Upper lobe of left lung (tissue), 6 donors: Measurements from ENCODE around the gene LRRC61. TPM values are rescaled to one million over a fixed set of nuclear protein-coding genes. Genes with fewer than 3 reads are reported as not detected.

Source experiments
- ATAC-seq, 2 donors: fragments of 200-7000 bp; cut with Tn5 transposase; one replicate each; pipeline ENCODE4 v1.9.1; 2022; ENCODE audit warnings: mild to moderate bottlenecking in 2 of 2, moderate library complexity in 2 of 2; ENCODE audit not compliant: low FRiP score in 2 of 2
- DNase-seq, 2 donors: peaks; one replicate each; pipeline ENCODE4 v3.0.0-alpha.2; 2019 to 2020
- H3K27ac ChIP-seq, 4 donors: fragments of 200-600 bp; sonication (generic); one replicate each; pipeline ENCODE4 v1.5.1; 2016 to 2019
- H3K27me3 ChIP-seq, 4 donors: fragments of 200-600 bp; sonication (generic); one replicate each; pipeline ENCODE4 v1.5.1; 2017 to 2019
- H3K36me3 ChIP-seq, 4 donors: fragments of 200-600 bp; sonication (generic); one replicate each; pipeline ENCODE4 v1.5.1; 2016 to 2019
- H3K4me1 ChIP-seq, 4 donors: fragments of 200-600 bp; sonication (generic); one replicate each; pipeline ENCODE4 v1.5.1; 2018 to 2019
- H3K4me3 ChIP-seq, 4 donors: fragments of 200-600 bp; sonication (generic); one replicate each; pipeline ENCODE4 v1.5.1; 2017 to 2019; ENCODE audit warnings: mild to moderate bottlenecking in 2 of 4, moderate library complexity in 1 of 4
- H3K9me3 ChIP-seq, 4 donors: fragments of 200-600 bp; sonication (generic); one replicate each; pipeline ENCODE4 v1.5.1; 2018 to 2019
- EP300 ChIP-seq, 4 donors: sonication (generic); formaldehyde crosslinking; IDR thresholded peaks; one replicate each; pipeline ENCODE4 v1.5.1; 2017; ENCODE audit warnings: antibody characterized with exemption in 4 of 4, control low read depth in 2 of 4
- POLR2A ChIP-seq, 4 donors: fragments of 450-650 bp; IDR thresholded peaks; one replicate each; pipeline ENCODE4 v1.5.1; 2016 to 2017; ENCODE audit warnings: antibody characterized with exemption in 4 of 4, mild to moderate bottlenecking in 2 of 4
- POLR2AphosphoS5 ChIP-seq, 2 donors: sonication (generic); formaldehyde crosslinking; IDR thresholded peaks; one replicate each; pipeline ENCODE4 v1.5.1; 2017; ENCODE audit warnings: antibody characterized with exemption in 2 of 2
- WGBS, 2 donors: methylation state at CpG; one replicate each; pipeline ENCODE4 v1.1.5; 2017 to 2018; 5-methylcytosine and 5-hydroxymethylcytosine counted together
- total RNA-seq, 6 donors: library from RNA; depleted of rRNA in 4 of 6; stranded (reverse); fragments of >200 nt in 4 of 6; gene quantifications; one replicate each; pipeline versions ENCODE4 v1.1.0 to v1.2.1, GENCODE V29; 2016 to 2021
- TF ChIP-seq, protein P1 (sequence below), 6 experiments: fragments of 450-650 bp in 4 of 6; fragments of 200-600 bp in 2 of 6; sonication (generic) in 2 of 6; IDR thresholded peaks; one replicate each; pipeline ENCODE4 v1.5.1; 2016 to 2019; ENCODE audit warnings: antibody characterized with exemption in 6 of 6
- donor health status: DM: no; HTN: no; CAD: no; lungs with moderate emphysema.
- donor health status: DM: no; HTN: yes; CAD: no; lungs with severe emphysema.

Gene LRRC61
- total RNA-seq, 6 donors from 2014 or later = 15.4 to 31.4 (median 19.2) TPM

DNA sequence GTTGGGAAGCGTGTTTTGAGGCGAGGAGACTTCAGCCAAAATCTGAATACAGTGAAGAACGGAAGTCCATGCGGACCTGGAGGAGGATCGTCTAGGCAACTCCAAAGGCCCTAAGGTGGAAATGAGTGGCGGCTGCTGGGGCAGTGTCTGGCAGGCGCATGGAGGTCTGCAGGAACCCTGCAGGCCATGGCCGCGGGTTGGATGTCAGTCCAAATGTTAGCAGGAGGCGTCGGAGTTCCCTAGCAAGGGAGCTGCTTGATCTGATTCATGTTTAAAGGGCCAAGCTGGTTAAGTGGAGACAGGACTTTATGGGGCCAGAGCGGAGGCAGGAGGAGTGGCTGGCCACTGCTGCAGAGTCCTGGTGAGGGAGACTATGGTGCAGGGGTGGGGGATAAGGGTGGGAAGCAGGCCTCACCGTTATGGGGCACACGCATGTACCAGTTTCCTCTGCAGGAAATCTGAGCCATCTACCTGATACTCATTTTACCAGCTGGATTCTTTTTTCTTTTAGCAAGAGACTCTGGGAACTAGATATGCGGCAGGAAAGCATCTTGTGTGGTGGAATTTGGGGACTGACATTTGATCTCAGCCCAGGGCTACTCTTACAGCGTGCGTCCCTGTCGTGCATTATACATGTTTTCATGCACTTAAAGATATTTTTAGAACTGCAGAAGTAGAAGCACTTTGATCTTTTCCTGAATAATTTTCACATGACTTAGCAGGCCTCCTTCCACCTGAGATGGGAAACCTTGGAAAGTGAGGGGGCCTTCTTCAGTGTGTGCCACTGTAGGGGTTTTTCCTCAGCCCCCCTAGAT lies 38.9 kb downstream of the LRRC61 start:
- H3K4me3 ChIP-seq = no peak overlapping the region
- H3K27ac ChIP-seq = no peak overlapping the region
- no peaks in the 10 kb centered on the region for H3K36me3 ChIP-seq
- no peaks in the 10 kb centered on the region for H3K9me3 ChIP-seq
- H3K27me3 ChIP-seq = no peaks in the 10 kb centered on the region
- 76 to 78% methylated on average over 18 of the region's 18 CpGs for WGBS, 2 donors
- no peak for DNase-seq
- H3K4me1 ChIP-seq = no peaks in the 10 kb centered on the region
- no peak for TF ChIP-seq EP300 (IDR thresholded peaks at IDR 0.05)
- TF ChIP-seq, protein P1, sequence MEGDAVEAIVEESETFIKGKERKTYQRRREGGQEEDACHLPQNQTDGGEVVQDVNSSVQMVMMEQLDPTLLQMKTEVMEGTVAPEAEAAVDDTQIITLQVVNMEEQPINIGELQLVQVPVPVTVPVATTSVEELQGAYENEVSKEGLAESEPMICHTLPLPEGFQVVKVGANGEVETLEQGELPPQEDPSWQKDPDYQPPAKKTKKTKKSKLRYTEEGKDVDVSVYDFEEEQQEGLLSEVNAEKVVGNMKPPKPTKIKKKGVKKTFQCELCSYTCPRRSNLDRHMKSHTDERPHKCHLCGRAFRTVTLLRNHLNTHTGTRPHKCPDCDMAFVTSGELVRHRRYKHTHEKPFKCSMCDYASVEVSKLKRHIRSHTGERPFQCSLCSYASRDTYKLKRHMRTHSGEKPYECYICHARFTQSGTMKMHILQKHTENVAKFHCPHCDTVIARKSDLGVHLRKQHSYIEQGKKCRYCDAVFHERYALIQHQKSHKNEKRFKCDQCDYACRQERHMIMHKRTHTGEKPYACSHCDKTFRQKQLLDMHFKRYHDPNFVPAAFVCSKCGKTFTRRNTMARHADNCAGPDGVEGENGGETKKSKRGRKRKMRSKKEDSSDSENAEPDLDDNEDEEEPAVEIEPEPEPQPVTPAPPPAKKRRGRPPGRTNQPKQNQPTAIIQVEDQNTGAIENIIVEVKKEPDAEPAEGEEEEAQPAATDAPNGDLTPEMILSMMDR (IDR thresholded peaks at IDR 0.05) = no peak
- no peak for TF ChIP-seq POLR2A (IDR thresholded peaks at IDR 0.05)
- no peak for TF ChIP-seq POLR2AphosphoS5 (IDR thresholded peaks at IDR 0.05)
- ATAC-seq = no peak

DNA sequence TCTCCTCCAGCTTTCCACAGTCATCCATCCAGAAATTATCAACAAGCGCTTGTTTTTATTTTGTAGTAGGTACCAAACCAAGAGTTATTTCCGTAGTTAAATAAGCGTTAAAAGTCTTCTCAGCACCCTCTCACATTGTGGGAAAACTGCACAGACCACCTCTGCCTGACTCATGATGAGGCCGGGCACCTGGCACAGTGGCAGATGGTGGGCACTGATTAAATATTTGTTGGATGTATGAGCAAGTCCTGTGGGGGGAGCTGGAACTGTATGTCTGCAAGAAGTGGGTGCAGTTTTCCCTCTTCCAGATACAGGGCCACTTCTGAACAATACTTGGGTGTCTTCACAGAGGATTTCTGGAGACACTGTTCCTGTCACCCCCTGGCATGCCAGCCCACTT lies 40.2 kb downstream of the LRRC61 start:
- Histone ChIP-seq H3K4me1 (peaks cover 0 to 8% (median 6%) of the 10 kb centered on the region in 4 donors), H3K9me3 (no peaks in the 10 kb centered on the region), H3K36me3 (no peaks in the 10 kb centered on the region), H3K4me3 (no peak overlapping the region), H3K27me3 (no peaks in the 10 kb centered on the region), H3K27ac (no peak overlapping the region)
- 75 to 88% methylated on average over 4 of the region's 4 CpGs for WGBS, 2 donors
- TF ChIP-seq, protein P1 (IDR thresholded peaks at IDR 0.05) = no peak
- TF ChIP-seq POLR2AphosphoS5 (IDR thresholded peaks at IDR 0.05) = no peak
- ATAC-seq (no peak), DNase-seq (no peak)

DNA sequence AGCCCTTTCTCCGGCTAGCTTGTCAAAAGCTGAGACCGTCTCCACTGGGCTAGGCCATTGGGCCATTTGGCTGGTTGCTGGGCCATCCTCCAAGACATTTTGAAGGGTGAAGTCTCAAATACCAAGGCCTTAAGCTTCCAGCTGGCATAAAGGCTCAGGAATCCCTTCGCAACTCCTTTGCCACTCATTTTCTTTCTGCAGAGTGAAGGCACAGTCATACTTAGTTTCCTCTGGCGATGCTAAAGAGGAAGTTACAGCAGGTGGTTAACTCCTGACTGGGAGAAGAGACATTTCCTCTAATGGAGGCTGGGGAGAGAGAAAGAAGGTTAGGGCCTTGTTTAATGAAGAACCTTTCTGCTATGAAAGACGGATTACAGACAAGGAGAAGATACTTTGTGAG lies 40.7 kb downstream of the LRRC61 start:
- Histone ChIP-seq H3K27ac (no peak overlapping the region), H3K4me3 (no peak overlapping the region), H3K4me1 (peaks cover 0 to 8% (median 6%) of the 10 kb centered on the region in 4 donors), H3K27me3 (no peaks in the 10 kb centered on the region), H3K36me3 (no peaks in the 10 kb centered on the region), H3K9me3 (no peaks in the 10 kb centered on the region)
- no peak for TF ChIP-seq EP300 (IDR thresholded peaks at IDR 0.05)
- TF ChIP-seq POLR2AphosphoS5 (IDR thresholded peaks at IDR 0.05) = no peak
- TF ChIP-seq, protein P1 (IDR thresholded peaks at IDR 0.05) = no peak
- TF ChIP-seq POLR2A (IDR thresholded peaks at IDR 0.05) = no peak
- WGBS, 2 donors = 55 to 73% methylated on average over 5 of the region's 5 CpGs
- ATAC-seq = peak in 1 of 2 donors; percentile 23
- DNase-seq = no peak

- Histone ChIP-seq H3K4me1 (peaks cover 11 to 19% (median 14%) of the 10 kb centered on the region in 4 donors), H3K36me3 (no peaks in the 10 kb centered on the region), H3K27ac (peak overlapping the region in 1 of 4 donors; percentile 16), H3K27me3 (no peaks in the 10 kb centered on the region), H3K9me3 (no peaks in the 10 kb centered on the region), H3K4me3 (no peak overlapping the region)
- no peak for TF ChIP-seq POLR2A (IDR thresholded peaks at IDR 0.05)
- no peak for TF ChIP-seq POLR2AphosphoS5 (IDR thresholded peaks at IDR 0.05)
- TF ChIP-seq, protein P1 (IDR thresholded peaks at IDR 0.05) = no peak
- no peak for TF ChIP-seq EP300 (IDR thresholded peaks at IDR 0.05)
- ATAC-seq (no peak), DNase-seq (no peak)
- 74 to 75% methylated on average over 10 of the region's 10 CpGs for WGBS, 2 donors
Observed at GRCh38 chr7:150365194-150365593, 42.0 kb downstream of the LRRC61 start.
